ENCODE data around the gene EEPD1. TPM values are rescaled to one million over a fixed set of nuclear protein-coding genes. Genes with fewer than 3 reads are reported as not detected.

The EEPD1 gene
- total RNA-seq, 1 donor from 2014 or later = 9.8 TPM

GRCh38 chr7:36284456-36285090 is 131.5 kb downstream of the EEPD1 start:
- intact Hi-C loops (cut with DNase I) = no loop called here
- H3K4me3 ChIP-seq = no peak overlapping the region
- no peaks in the 10 kb centered on the region for H3K27me3 ChIP-seq
- no peak overlapping the region for H3K27ac ChIP-seq
- DNase-seq (ENCODE audit: extremely low spot score in 2 of 2) = no peak
- H3K9me3 ChIP-seq = no peaks in the 10 kb centered on the region
- H3K36me3 ChIP-seq = no peaks in the 10 kb centered on the region
- peaks cover 51% of the 10 kb centered on the region for H3K4me1 ChIP-seq
- no peak for TF ChIP-seq POLR2A (IDR thresholded peaks at IDR 0.05)
- TF ChIP-seq POLR2AphosphoS5 (IDR thresholded peaks at IDR 0.05; ENCODE audit: insufficient read depth in 1 of 2, low read depth in 1 of 2) = no peak
- TF ChIP-seq CTCF (IDR thresholded peaks at IDR 0.05) = no peak

GRCh38 chr7:36285276-36285675 is 132.2 kb downstream of the EEPD1 start:
- no peaks in the 10 kb centered on the region for H3K9me3 ChIP-seq
- no peak overlapping the region for H3K27ac ChIP-seq
- peaks cover 44% of the 10 kb centered on the region for H3K4me1 ChIP-seq
- TF ChIP-seq CTCF (IDR thresholded peaks at IDR 0.05) (no peak), POLR2AphosphoS5 (IDR thresholded peaks at IDR 0.05; ENCODE audit: insufficient read depth in 1 of 2, low read depth in 1 of 2) (no peak), POLR2A (IDR thresholded peaks at IDR 0.05) (no peak)
- no peak overlapping the region for H3K4me3 ChIP-seq
- no peak for DNase-seq (ENCODE audit: extremely low spot score in 2 of 2)
- no peaks in the 10 kb centered on the region for H3K27me3 ChIP-seq
- intact Hi-C loops (cut with DNase I) = no loop called here
- no peaks in the 10 kb centered on the region for H3K36me3 ChIP-seq

GRCh38 chr7:36286226-36286625 is 133.2 kb downstream of the EEPD1 start:
- DNase-seq (ENCODE audit: extremely low spot score in 2 of 2) = no peak
- Histone ChIP-seq H3K4me3 (no peak overlapping the region), H3K36me3 (no peaks in the 10 kb centered on the region), H3K9me3 (no peaks in the 10 kb centered on the region), H3K4me1 (peaks cover 38% of the 10 kb centered on the region), H3K27ac (no peak overlapping the region), H3K27me3 (no peaks in the 10 kb centered on the region)
- no peak for TF ChIP-seq CTCF (IDR thresholded peaks at IDR 0.05)
- TF ChIP-seq POLR2AphosphoS5 (IDR thresholded peaks at IDR 0.05; ENCODE audit: insufficient read depth in 1 of 2, low read depth in 1 of 2) = no peak
- TF ChIP-seq POLR2A (IDR thresholded peaks at IDR 0.05) = no peak
- intact Hi-C loops (cut with DNase I) = no loop called here

DNA sequence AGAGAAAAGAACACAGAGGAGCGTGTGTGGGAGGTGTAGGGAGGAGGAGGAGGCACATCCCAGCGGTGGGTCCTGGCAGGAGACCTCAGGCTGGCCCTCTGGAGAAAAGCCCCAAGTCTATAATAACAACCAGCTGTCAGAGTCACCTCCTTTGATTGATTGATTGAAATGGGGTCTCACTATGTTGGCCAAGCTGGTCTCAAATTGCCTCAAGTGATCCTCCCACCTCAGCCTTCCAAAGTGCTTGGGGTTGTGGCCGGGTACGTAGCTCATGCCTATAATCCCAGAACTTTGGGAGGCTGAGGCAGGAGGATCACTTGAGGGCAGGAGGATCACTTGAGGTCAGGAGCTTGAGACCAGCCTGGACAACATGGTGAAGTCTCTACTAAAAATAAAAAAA is 133.6 kb downstream of the EEPD1 start:
- no peaks in the 10 kb centered on the region for H3K9me3 ChIP-seq
- peaks cover 38% of the 10 kb centered on the region for H3K4me1 ChIP-seq
- intact Hi-C loops (cut with DNase I) = no loop called here
- H3K36me3 ChIP-seq = no peaks in the 10 kb centered on the region
- no peak overlapping the region for H3K4me3 ChIP-seq
- H3K27ac ChIP-seq = no peak overlapping the region
- no peak for TF ChIP-seq CTCF (IDR thresholded peaks at IDR 0.05)
- no peak for TF ChIP-seq POLR2A (IDR thresholded peaks at IDR 0.05)
- TF ChIP-seq POLR2AphosphoS5 (IDR thresholded peaks at IDR 0.05; ENCODE audit: insufficient read depth in 1 of 2, low read depth in 1 of 2) = no peak
- DNase-seq (ENCODE audit: extremely low spot score in 2 of 2) = no peak
- no peaks in the 10 kb centered on the region for H3K27me3 ChIP-seq

DNA sequence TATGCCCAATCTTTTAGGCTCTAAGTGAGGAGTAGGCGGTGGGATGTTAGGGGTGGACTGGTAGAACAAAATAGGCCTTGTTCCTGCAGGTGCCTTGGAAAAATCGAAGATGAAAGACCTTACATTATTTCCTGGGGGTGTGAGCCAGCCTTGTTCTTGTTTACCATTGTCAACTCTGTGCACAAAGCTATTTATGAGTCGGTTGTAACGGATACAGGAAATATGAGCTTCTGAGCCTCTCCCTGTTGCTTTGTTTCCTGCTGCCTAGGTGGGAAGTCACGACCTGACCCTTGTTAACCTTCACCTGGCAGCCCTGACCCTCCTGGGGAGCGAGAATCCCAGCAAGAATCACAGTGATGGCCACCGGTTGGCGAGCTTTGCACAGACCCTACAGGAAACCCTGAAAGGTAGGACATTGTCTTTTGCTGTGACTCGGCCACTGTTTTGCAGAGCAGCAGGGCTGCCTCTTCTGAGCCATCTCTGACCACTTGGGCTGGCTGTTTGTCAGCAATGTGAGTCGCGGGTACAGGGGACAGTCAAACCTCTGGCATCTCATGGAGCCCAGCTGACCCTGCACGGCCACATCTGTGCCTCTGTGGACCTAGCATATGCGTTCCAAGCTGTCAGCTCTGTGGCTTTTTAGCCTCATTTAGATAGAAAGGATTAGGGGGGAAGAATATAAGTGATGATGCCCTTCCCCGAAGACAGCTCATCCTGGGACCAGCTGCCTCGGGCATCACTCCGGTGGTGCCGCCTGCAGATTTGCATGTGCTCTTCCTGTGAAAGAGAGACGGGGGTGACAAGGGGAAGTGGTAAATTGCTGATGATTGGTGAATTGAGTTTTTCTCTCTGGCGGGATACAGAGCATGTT is 134.6 kb downstream of the EEPD1 start:
- TF ChIP-seq POLR2A (IDR thresholded peaks at IDR 0.05) = no peak
- peak in 1 of 2 donors; percentile 40 for TF ChIP-seq POLR2AphosphoS5 (IDR thresholded peaks at IDR 0.05; ENCODE audit: insufficient read depth in 1 of 2, low read depth in 1 of 2)
- TF ChIP-seq CTCF (IDR thresholded peaks at IDR 0.05) = no peak
- Histone ChIP-seq H3K4me1 (peaks cover 40% of the 10 kb centered on the region), H3K4me3 (no peak overlapping the region)

More for the DNA sequence above, 134.6 kb downstream of the EEPD1 start:
- intact Hi-C loops (cut with DNase I) = no loop called here
- no peak for DNase-seq (ENCODE audit: extremely low spot score in 2 of 2)
- Histone ChIP-seq H3K27ac (no peak overlapping the region), H3K36me3 (no peaks in the 10 kb centered on the region), H3K9me3 (no peaks in the 10 kb centered on the region), H3K27me3 (no peaks in the 10 kb centered on the region)
